Stimulated activated CD4-positive, alpha-beta T cell treated with anti-CD3 and anti-CD28 coated beads, Interleukin-2, amount 100 ng/mL, for 24 hours (primary cell): ENCODE measurements around the gene SLIRP.
A peak's percentile ranks its signal among the peaks of the same experiment; 100 is the strongest.
"Not testable (repeated sequence)": the region's sequence is repeated elsewhere in the genome, so short reads cannot be mapped to it uniquely, and the experiment has no call there.

Experiments
- DNase-seq, 2 donors: peaks; one replicate each; pipeline ENCODE4 v3.0.0-alpha.2; 2020

Gene SLIRP

DNA sequence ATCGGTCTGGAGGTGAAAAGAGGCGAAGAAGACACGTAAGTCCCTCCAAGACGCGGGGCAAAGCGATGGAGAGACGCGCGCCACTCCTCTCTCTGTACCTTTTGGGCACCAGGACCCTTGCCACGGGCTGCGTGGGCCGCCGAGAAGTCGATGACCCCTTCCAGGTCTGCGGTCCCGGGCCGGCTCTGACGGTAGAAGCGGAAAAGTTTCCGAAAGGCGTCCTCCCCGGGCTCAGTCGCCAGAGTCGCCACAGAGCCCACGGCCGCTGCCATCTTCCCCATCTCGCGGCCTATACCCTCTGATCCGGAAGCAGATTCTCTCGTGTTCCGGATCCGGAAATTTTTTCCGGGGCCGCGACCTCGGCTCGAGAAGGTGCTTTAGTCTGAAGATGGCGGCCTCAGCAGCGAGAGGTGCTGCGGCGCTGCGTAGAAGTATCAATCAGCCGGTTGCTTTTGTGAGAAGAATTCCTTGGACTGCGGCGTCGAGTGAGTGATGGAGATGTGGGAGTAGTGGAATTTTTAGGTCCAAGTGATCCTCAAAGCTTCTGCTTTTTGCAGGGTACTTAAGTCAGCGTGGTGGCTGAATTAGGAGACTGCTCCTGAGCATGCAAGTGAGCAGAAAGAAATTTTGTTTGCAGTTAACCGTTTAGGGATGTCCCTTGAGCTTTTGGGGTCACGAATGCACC, at the start of gene SLIRP, which contains the start of gene ALKBH1:
SLIRP (plus strand) TSS at position 380 of the 685 bp plus-strand sequence; CDS start at position 389, 9 bp downstream.
ALKBH1 (minus strand) TSS at position 300 of the 685 bp plus-strand sequence; CDS start at position 281, 19 bp downstream.
- peak; percentile 87 to 90 for DNase-seq

DNA sequence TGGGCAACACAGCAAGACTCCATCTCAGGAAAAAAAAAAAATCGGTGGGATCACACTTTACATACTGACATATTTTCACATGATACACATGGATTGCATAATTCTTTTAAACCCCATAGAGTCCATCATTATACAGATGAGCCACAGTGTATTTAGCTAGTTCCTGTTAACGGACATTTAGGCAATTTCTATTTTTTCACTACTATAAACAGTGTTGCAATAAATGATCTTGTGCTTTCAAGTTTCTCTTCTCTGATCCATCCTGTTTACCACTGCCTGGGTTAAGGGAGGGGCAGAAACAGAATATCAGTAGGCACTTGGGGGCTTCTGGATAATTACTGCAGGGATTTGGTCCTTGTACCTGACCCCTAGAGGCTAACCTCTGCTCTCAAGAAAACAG, 48.1 kb upstream of the SLIRP start:
- no peak for DNase-seq

DNA sequence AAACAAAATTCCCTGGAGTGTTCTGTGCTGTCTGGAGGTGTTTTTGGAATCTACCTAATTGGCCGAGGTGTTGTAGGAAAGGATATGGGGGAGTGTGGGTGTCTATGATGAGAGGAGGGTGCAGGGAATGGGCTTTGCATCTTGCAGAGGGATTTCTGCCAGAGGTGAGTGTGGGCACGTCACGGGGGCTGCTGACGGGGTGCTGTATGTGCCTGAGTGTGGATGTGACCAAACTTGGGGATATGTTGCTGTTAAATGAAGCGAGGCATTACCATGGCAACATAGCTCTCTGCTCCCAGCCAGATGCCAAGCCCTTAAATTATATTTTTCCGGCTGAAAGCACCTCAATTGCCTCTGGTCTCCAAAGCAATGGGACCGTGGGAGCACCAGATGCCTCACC, 47.1 kb upstream of the SLIRP start:
- no peak for DNase-seq

GRCh38 chr14:77661562-77661961, 46.3 kb upstream of the SLIRP start:
- DNase-seq: not testable (repeated sequence)

- DNase-seq: no peak
Measured at GRCh38 chr14:77663293-77663692, 44.6 kb upstream of the SLIRP start.

DNA sequence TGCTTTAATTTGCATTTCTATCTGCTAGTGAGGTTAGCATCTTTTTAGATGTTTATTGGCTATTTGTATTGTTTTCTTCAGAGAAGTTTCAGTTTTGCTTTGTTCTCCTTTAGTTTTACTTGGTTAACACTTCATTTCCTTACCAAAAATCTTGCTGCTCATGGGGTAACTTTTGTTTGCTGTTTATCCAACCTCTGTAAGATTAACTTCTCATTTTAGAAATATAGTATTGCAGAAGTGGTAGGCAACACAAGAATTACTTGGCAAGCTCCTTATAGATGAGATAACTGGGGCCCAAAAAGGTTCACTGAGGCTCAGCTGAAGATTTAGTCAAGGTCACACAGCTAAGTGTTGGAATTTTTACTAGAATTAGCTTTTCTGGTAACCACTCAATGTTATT, 40.6 kb upstream of the SLIRP start:
- no peak for DNase-seq

GRCh38 chr14:77673193-77673592, 34.7 kb upstream of the SLIRP start:
- DNase-seq: no peak

DNA sequence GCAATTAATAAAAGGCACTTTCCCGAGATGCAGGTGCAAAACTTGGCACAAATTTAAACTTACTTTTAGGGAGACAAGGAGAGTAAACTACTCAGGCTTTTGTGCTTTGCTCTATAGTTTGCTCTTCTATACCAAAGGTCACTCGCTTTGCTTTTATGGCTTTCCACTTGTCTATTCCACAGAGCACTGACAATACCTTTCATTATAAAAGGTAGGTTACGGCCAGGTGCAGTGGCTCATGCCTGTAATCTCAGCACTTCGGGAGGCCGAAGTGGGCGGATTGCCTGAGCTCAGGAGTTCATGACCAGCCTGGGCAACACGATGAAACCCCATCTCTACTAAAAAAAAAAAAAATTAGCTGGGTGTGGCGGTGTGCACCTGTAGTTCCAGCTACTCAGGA, 33.0 kb upstream of the SLIRP start:
- no peak for DNase-seq

GRCh38 chr14:77681196-77682157, 26.4 kb upstream of the SLIRP start:
- DNase-seq: no peak

- no peak for DNase-seq
Measured at GRCh38 chr14:77682158-77682553, 25.7 kb upstream of the SLIRP start.

- no peak for DNase-seq
Measured at GRCh38 chr14:77691259-77691658, 16.6 kb upstream of the SLIRP start.

DNA sequence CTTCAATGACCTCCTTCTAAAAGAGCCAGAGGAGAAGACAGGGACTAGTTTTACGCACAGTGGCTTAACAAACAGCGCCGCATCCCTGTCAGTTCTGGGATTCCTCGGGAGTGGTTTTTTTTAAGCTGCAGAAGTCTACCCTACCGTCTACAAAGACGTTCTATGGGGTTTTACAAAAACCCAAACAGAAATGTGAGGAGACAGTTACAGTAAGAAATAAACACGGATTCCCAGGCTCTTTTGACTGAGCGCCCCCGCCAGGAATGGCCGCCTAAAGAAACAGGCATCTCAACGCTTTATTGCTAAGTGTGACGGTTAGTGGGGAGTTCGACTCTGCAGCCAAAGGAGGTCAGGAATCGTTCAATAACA, 564 bp upstream of the SLIRP start:
- DNase-seq: no peak

- no peak for DNase-seq
Measured at GRCh38 chr14:77708749-77709148, 846 bp downstream of the SLIRP start.

GRCh38 chr14:77709412-77709811, 1.5 kb downstream of the SLIRP start:
- DNase-seq: no peak

- no peak for DNase-seq
Measured at GRCh38 chr14:77710364-77710763, 2.5 kb downstream of the SLIRP start.

DNA sequence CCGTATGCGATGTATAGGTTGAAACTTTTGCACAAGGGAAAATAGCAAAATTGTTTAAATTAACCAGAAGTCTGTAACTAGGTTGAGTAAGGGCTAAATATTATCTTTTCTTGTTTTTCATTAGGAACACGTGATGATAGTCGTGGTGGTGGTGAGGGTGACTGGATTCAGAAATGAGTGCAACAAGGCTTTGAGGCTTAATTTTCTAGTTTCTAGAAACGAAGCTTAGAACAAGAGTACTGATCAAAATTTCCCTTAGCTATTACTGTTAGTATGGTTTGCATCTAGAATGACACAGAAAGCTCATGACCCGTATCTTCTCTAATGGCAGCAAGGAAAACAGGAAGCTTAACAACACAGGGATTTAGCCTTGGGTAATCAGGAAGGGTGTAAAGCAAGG, 7.0 kb downstream of the SLIRP start:
- no peak for DNase-seq

DNA sequence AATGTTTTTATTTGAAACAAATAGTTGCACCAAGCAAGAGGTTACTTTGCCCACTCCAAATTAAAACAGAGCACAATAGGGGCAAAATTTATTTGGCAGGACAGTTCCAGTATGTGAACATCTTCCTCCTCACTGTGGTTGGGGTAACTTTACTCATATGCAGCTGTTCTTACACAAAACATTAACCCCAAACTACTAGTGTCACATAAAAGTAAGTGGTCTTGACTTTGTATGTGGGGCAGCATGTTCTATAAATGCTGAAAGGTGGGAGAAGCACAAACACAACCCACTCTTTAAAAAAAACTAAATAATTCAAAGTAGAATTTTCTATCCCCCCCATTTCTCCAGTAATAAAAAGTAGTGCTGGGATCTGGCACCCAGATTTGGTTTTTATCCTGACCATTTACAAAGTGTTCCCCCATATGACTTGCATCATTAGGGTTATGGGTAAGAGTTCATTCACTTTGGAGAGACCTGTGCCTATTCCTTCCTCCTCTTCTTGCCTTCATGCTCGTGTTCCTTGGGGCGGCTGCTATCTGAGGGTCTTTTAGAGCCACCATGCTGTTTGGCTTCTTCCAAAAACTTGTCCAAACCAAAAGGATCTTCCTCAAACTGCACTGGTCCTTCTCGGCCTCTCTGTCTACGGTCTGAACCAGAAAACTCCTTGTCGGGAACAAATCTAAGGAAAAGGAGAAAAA, 9.9 kb downstream of the SLIRP start:
- no peak for DNase-seq

DNA sequence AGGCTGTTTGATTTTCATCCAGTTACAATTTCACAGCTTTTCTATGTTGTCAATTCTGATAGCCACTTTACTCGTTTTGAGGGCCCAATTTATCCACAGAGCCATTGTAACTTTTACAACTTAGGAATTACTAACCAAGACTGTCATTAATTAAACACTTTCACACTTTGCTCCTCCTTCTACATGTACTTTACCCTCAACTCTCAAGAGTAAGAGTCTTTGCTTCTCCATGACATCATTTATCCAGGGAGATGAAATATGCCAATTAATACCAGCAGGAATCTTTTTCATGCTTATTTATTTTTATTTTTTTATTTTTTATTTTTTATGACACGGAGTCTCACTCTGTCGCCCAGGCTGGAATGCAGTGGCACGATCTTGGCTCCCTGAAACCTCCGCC, 13.5 kb downstream of the SLIRP start:
- DNase-seq: no peak

DNA sequence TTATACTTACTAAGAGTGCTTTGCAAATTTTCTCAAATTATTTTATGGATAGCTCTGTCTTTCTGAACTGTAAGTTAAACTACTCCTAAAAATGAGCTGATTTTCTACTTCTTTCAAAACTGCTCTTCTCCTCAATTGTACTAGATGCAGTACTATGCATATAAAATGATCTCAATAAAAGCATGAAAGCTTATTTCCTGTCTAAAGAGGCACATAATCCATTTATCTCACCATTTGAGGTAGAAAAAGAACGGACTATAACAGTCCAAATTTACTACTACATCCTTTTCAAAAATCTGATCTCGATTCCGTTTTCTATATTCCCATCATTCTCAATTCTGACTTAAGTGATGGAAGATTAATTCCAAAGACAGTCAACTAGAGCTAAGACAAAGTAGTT, 14.4 kb downstream of the SLIRP start:
- no peak for DNase-seq

DNA sequence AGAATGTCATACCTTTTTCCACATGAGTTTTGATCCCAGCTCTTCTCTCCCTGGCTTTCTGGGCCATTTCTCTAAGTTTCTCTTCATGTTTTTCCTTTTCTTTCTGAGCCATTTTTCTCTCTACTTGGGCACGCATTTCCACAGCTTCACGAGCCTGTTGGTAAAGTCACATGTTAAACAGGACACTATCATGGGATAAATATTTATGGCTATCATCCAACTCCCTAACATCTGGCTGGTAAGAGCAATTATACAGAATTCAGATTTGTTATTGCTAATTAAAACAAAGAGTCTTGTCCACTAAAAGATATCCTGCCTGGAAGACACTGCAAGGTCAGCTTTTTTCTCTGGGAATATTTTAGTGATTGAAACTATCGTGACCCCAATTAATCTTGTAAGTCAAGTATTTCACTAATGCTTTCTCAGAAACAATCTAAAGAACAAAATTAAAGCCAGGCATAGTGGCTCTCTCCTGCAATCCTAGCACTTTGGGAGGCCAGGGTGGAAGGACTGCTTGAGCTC, 23.1 kb downstream of the SLIRP start:
- no peak for DNase-seq

DNA sequence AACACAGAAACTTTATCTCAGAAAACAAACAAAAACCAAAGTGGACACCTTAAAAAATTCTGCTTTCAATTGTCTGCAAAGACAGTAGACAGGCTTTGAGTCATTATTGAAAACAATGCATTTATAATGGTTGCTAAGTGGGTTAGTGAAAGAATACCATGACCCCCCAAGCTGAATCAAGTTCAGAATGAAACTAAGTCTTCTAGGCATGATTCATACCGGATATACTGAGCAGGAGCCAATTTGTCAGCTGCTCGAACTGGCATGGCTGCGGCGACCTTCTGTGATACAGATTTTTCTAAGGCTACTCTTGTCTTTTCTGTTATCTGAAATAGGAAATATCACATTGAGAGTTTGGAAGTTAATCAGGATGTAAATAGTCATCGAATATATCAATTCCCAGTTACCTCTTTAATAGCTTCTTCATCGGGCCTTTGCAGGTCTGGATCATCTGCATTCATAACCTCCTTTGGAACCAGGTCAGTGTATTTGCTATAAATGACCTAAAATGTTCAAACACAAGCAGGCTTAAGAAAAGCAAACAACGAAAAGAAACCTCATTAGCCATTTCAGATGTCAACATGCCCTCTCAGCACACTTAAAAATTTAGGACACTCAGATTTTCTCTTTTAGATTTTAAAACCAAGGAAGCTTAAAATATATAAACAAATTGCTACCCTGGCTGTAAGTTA, 30.8 kb downstream of the SLIRP start:
- DNase-seq: peak; percentile 20 to 26

DNA sequence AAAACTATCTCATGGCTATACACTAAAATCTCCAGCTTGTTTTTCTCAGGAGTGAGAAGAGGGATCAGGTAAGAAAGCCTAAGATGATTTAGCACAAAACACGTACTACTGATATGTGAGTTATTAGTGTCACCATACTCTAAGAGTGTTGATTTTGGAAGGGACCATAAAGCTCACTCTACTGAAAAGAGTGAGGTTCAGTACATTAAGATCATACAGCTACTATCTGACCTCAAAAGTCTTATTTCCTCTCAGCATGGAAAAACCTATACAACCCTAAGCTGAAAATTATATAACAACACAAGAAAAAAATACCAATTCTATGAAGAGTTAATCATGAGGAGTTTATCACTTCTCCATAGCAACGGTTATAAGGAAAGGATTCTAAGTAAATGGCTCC, 33.5 kb downstream of the SLIRP start:
- DNase-seq: no peak
